ENCODE measurements around the gene TAC4.

Gene TAC4

DNA sequence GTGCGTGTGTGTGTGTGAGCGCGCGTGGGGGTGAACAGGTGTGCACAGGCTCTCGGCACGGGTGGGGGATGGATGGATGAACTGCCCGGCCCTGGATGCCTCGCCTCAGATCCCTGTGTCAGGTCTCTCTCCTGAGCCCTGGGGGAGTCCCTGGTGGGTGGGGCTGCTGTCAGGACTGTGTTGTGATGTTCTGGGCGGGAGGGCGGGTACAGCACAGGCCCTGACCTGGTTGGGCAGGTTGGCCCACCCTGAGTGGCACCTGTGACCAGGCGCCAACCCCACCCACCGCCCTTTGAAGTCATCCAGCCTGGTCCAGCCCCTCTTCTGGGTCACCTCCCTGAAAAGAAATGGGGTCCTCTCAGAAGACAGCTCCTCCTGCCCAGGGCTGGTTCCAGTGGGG lies 41.6 kb upstream of the TAC4 start:
- peaks cover 8% of the 10 kb centered on the region for H3K27me3 ChIP-seq (ENCODE audit: control insufficient read depth, low read length)
- H3K36me3 ChIP-seq (ENCODE audit: control insufficient read depth, low read length): no peaks in the 10 kb centered on the region
- H3F3A ChIP-seq (ENCODE audit: control insufficient read depth, insufficient read depth): no peaks in the 10 kb centered on the region
- no peaks in the 10 kb centered on the region for H3K9me2 ChIP-seq (replicated peaks; ENCODE audit: control insufficient read depth, low read length)
- H3K79me2 ChIP-seq (ENCODE audit: control insufficient read depth, low read length): no peaks in the 10 kb centered on the region
- no peak for TF ChIP-seq EZH2phosphoT487 (IDR thresholded peaks at IDR 0.05; ENCODE audit: borderline replicate concordance, low read length)
- TF ChIP-seq, protein P1, sequence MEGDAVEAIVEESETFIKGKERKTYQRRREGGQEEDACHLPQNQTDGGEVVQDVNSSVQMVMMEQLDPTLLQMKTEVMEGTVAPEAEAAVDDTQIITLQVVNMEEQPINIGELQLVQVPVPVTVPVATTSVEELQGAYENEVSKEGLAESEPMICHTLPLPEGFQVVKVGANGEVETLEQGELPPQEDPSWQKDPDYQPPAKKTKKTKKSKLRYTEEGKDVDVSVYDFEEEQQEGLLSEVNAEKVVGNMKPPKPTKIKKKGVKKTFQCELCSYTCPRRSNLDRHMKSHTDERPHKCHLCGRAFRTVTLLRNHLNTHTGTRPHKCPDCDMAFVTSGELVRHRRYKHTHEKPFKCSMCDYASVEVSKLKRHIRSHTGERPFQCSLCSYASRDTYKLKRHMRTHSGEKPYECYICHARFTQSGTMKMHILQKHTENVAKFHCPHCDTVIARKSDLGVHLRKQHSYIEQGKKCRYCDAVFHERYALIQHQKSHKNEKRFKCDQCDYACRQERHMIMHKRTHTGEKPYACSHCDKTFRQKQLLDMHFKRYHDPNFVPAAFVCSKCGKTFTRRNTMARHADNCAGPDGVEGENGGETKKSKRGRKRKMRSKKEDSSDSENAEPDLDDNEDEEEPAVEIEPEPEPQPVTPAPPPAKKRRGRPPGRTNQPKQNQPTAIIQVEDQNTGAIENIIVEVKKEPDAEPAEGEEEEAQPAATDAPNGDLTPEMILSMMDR (IDR thresholded peaks at IDR 0.05; ENCODE audit: low read depth, low read length, poor library complexity, severe bottlenecking): no peak
- H3K4me3 ChIP-seq (ENCODE audit: low read length): no peak overlapping the region
- H3K4me2 ChIP-seq (ENCODE audit: low read length): no peak overlapping the region
- H3K27ac ChIP-seq (ENCODE audit: low read depth, low read length): no peak overlapping the region
- no peaks in the 10 kb centered on the region for H4K20me1 ChIP-seq (ENCODE audit: control insufficient read depth, insufficient read depth, low read depth, low read length)
- H3K4me1 ChIP-seq (ENCODE audit: control insufficient read depth, low read length): no peaks in the 10 kb centered on the region
- H3K9me3 ChIP-seq (ENCODE audit: control insufficient read depth, insufficient read depth, low read length): no peaks in the 10 kb centered on the region

DNA sequence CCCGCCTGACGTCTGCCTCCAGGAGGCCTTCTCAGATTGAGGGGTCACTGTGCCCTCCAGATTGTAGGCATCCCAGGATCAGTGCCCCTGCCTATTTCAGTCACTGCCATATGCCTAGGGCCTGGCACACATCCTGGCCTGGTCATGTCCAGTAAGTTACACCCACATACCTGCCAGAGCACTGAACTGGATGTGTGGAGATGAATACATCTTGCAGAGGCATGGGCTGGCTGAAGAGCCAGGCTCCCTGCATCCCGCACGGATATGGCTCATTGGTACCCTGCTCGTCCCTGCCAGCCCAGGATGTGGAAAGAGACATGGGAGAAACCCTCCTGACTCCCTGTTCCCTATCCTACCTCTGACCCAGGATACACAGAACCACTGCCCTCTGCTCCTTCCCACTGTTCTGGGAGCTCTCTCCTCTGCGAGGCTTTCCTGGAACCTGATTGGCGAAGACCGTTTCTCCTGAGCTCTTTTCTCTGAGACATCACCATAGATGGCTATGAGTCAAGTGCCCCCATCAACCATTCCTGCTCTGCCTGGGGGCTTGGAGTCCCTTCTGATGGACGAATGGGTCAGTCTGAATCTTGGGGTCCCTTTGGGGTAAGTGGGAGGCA lies 40.0 kb upstream of the TAC4 start:
- no peaks in the 10 kb centered on the region for H3K9me3 ChIP-seq (ENCODE audit: control insufficient read depth, insufficient read depth, low read length)
- no peaks in the 10 kb centered on the region for H3K9me2 ChIP-seq (replicated peaks; ENCODE audit: control insufficient read depth, low read length)
- H3K4me2 ChIP-seq (ENCODE audit: low read length): no peak overlapping the region
- no peaks in the 10 kb centered on the region for H3K79me2 ChIP-seq (ENCODE audit: control insufficient read depth, low read length)
- no peaks in the 10 kb centered on the region for H3K36me3 ChIP-seq (ENCODE audit: control insufficient read depth, low read length)
- H3K27me3 ChIP-seq (ENCODE audit: control insufficient read depth, low read length): peaks cover 21% of the 10 kb centered on the region
- no peak overlapping the region for H3K4me3 ChIP-seq (ENCODE audit: low read length)
- no peaks in the 10 kb centered on the region for H3F3A ChIP-seq (ENCODE audit: control insufficient read depth, insufficient read depth)
- H3K4me1 ChIP-seq (ENCODE audit: control insufficient read depth, low read length): no peaks in the 10 kb centered on the region
- H3K27ac ChIP-seq (ENCODE audit: low read depth, low read length): no peak overlapping the region
- no peaks in the 10 kb centered on the region for H4K20me1 ChIP-seq (ENCODE audit: control insufficient read depth, insufficient read depth, low read depth, low read length)
- TF ChIP-seq EZH2phosphoT487 (IDR thresholded peaks at IDR 0.05; ENCODE audit: borderline replicate concordance, low read length): no peak
- TF ChIP-seq, protein P1 (IDR thresholded peaks at IDR 0.05; ENCODE audit: low read depth, low read length, poor library complexity, severe bottlenecking): no peak

DNA sequence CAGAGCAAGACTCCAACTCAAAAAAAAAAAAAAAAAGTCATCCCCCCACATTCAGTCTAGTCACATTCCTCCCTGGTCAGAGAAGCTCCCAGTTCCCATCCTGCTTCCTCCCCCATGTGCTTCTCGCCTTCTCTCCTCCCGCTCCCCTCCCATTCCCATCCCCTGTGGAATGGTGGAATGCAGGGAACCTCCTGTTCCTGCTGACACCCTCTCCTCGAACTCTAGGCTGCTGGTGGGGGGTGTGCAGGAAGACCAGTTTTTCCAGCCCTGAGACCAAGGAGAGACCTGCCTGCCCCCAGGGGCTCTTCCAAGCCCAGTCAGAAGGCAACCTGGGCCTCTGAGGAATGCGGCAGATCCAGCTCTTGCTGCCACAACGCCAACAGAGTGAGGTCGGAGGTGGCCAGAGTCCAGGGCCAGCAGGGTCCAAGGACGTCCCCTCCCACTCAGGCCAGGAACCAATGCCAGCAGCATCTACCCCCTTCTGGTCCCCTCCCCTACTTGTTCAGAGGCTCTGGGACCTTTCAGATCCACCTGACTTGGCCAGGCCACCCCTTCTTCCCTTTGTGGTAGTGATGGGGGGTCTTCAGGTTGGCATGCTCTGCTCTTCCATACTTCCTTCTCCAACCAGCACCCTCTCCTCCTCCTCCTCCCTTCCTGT lies 39.3 kb upstream of the TAC4 start:
- H3K27me3 ChIP-seq (ENCODE audit: control insufficient read depth, low read length): peaks cover 26% of the 10 kb centered on the region
- no peaks in the 10 kb centered on the region for H3K4me1 ChIP-seq (ENCODE audit: control insufficient read depth, low read length)
- H3K36me3 ChIP-seq (ENCODE audit: control insufficient read depth, low read length): no peaks in the 10 kb centered on the region
- H3K27ac ChIP-seq (ENCODE audit: low read depth, low read length): no peak overlapping the region
- no peaks in the 10 kb centered on the region for H3K9me3 ChIP-seq (ENCODE audit: control insufficient read depth, insufficient read depth, low read length)
- no peak overlapping the region for H3K4me3 ChIP-seq (ENCODE audit: low read length)
- H3K79me2 ChIP-seq (ENCODE audit: control insufficient read depth, low read length): no peaks in the 10 kb centered on the region
- H3K4me2 ChIP-seq (ENCODE audit: low read length): no peak overlapping the region
- H3K9me2 ChIP-seq (replicated peaks; ENCODE audit: control insufficient read depth, low read length): no peaks in the 10 kb centered on the region
- TF ChIP-seq, protein P1 (IDR thresholded peaks at IDR 0.05; ENCODE audit: low read depth, low read length, poor library complexity, severe bottlenecking): no peak
- TF ChIP-seq EZH2phosphoT487 (IDR thresholded peaks at IDR 0.05; ENCODE audit: borderline replicate concordance, low read length): no peak
- H3F3A ChIP-seq (ENCODE audit: control insufficient read depth, insufficient read depth): no peaks in the 10 kb centered on the region
- no peaks in the 10 kb centered on the region for H4K20me1 ChIP-seq (ENCODE audit: control insufficient read depth, insufficient read depth, low read depth, low read length)
